Measurements from ENCODE around the gene VAPB. TPM values are rescaled to one million over a fixed set of nuclear protein-coding genes. Genes with fewer than 3 reads are reported as not detected.

Gene VAPB
- total RNA-seq, 3 donors from 2014 or later (not counting 1 experiment from before 2014, with no cell fraction given): 20.3 to 23.1 (median 21.3) TPM

GRCh38 chr20:58416057-58416456 is 27.0 kb downstream of the VAPB start:
- 63% methylated on average over 1 of the region's 1 CpG for WGBS (ENCODE audit: insufficient coverage)
- Histone ChIP-seq H3K36me3 (ENCODE audit: control insufficient read depth, insufficient read depth, low read length) (peaks cover 11% of the 10 kb centered on the region), H3K4me3 (ENCODE audit: low read length) (no peak overlapping the region), H3K4me1 (ENCODE audit: control insufficient read depth, insufficient read depth, low read length) (no peaks in the 10 kb centered on the region), H3K27ac (ENCODE audit: low read length) (no peak overlapping the region), H3K27me3 (ENCODE audit: control insufficient read depth, insufficient read depth, low read length) (no peaks in the 10 kb centered on the region), H3K9me3 (ENCODE audit: control insufficient read depth, insufficient read depth, low read length) (no peaks in the 10 kb centered on the region)
- Mint-ChIP-seq H3K36me3 (no peaks in the 10 kb centered on the region), H3K4me1 (peaks cover 22 to 39% of the 10 kb centered on the region in 2 donors), H3K4me3 (peak overlapping the region; percentile 45), H3K27me3 (ENCODE audit: low read depth in 2 of 2) (no peaks in the 10 kb centered on the region), H3K27ac (peak overlapping the region; percentile 64 to 81), H3K9me3 (no peaks in the 10 kb centered on the region)
- no peak for ATAC-seq
- intact Hi-C loops (cut with micrococcal nuclease): no loop called here
- TF ChIP-seq, protein P1, sequence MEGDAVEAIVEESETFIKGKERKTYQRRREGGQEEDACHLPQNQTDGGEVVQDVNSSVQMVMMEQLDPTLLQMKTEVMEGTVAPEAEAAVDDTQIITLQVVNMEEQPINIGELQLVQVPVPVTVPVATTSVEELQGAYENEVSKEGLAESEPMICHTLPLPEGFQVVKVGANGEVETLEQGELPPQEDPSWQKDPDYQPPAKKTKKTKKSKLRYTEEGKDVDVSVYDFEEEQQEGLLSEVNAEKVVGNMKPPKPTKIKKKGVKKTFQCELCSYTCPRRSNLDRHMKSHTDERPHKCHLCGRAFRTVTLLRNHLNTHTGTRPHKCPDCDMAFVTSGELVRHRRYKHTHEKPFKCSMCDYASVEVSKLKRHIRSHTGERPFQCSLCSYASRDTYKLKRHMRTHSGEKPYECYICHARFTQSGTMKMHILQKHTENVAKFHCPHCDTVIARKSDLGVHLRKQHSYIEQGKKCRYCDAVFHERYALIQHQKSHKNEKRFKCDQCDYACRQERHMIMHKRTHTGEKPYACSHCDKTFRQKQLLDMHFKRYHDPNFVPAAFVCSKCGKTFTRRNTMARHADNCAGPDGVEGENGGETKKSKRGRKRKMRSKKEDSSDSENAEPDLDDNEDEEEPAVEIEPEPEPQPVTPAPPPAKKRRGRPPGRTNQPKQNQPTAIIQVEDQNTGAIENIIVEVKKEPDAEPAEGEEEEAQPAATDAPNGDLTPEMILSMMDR (IDR thresholded peaks at IDR 0.05): no peak
- DNase-seq: no peak

DNA sequence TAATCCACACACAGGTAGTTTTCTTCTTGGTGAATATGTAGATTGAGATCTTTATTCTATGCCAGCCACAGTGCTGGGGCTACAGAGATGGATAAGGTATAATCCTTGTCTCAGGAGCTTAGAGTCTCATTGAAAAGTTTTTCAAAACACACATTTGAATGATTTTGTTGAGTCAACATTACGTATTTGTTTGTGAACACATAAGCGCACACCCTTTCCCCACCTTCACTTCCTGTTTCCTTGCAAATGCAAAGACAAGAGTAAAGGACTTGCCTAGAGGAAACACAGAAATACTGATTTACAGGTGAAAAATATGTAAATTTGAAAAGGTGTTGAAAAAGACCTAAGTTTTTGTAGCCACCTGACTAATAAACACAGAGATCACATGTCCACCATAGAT is 27.8 kb downstream of the VAPB start:
- no peaks in the 10 kb centered on the region for H3K36me3 Mint-ChIP-seq
- H3K27ac Mint-ChIP-seq: peak overlapping the region; percentile 64 to 81
- ATAC-seq (no peak), DNase-seq (peak in 1 of 2 donors; percentile 44)
- TF ChIP-seq, protein P1 (IDR thresholded peaks at IDR 0.05): no peak
- peak overlapping the region; percentile 49 for H3K4me3 Mint-ChIP-seq
- no peaks in the 10 kb centered on the region for H3K27me3 Mint-ChIP-seq (ENCODE audit: low read depth in 2 of 2)
- no peaks in the 10 kb centered on the region for H3K4me1 ChIP-seq (ENCODE audit: control insufficient read depth, insufficient read depth, low read length)
- intact Hi-C loops (cut with micrococcal nuclease): no loop called here
- no peak overlapping the region for H3K4me3 ChIP-seq (ENCODE audit: low read length)
- no peaks in the 10 kb centered on the region for H3K27me3 ChIP-seq (ENCODE audit: control insufficient read depth, insufficient read depth, low read length)
- WGBS (ENCODE audit: insufficient coverage): 64% methylated on average over 2 of the region's 2 CpGs
- H3K27ac ChIP-seq (ENCODE audit: low read length): no peak overlapping the region
- H3K36me3 ChIP-seq (ENCODE audit: control insufficient read depth, insufficient read depth, low read length): peaks cover 17% of the 10 kb centered on the region
- H3K4me1 Mint-ChIP-seq: peaks cover 22 to 39% of the 10 kb centered on the region in 2 donors
- H3K9me3 ChIP-seq (ENCODE audit: control insufficient read depth, insufficient read depth, low read length): no peaks in the 10 kb centered on the region
- H3K9me3 Mint-ChIP-seq: no peaks in the 10 kb centered on the region

- H3K27ac Mint-ChIP-seq: peak overlapping the region; percentile 8 to 64
- H3K4me1 Mint-ChIP-seq: peaks cover 22 to 39% of the 10 kb centered on the region in 2 donors
- H3K9me3 Mint-ChIP-seq: no peaks in the 10 kb centered on the region
- Histone ChIP-seq H3K36me3 (ENCODE audit: control insufficient read depth, insufficient read depth, low read length) (peaks cover 17% of the 10 kb centered on the region), H3K4me3 (ENCODE audit: low read length) (no peak overlapping the region), H3K27me3 (ENCODE audit: control insufficient read depth, insufficient read depth, low read length) (no peaks in the 10 kb centered on the region), H3K4me1 (ENCODE audit: control insufficient read depth, insufficient read depth, low read length) (no peaks in the 10 kb centered on the region), H3K27ac (ENCODE audit: low read length) (no peak overlapping the region), H3K9me3 (ENCODE audit: control insufficient read depth, insufficient read depth, low read length) (no peaks in the 10 kb centered on the region)
- WGBS (ENCODE audit: insufficient coverage): 88% methylated on average over 2 of the region's 3 CpGs
- H3K27me3 Mint-ChIP-seq (ENCODE audit: low read depth in 2 of 2): no peaks in the 10 kb centered on the region
- intact Hi-C loops (cut with micrococcal nuclease): no loop called here
- H3K4me3 Mint-ChIP-seq: no peak overlapping the region
- H3K36me3 Mint-ChIP-seq: no peaks in the 10 kb centered on the region
- TF ChIP-seq, protein P1 (IDR thresholded peaks at IDR 0.05): no peak
- ATAC-seq (no peak), DNase-seq (no peak)
These were observed 28.4 kb downstream of the VAPB start for GRCh38 chr20:58417438-58417837.

Measured in natural killer cell (primary cell).